Activated CD8-positive, alpha-beta memory T cell treated with anti-CD3 and anti-CD28 coated beads for 4 hours (primary cell): ENCODE data around the gene SCAF8.
"Not testable (repeated sequence)": the region's sequence is repeated elsewhere in the genome, so short reads cannot be mapped to it uniquely, and the experiment has no call there.

Source experiments
- DNase-seq, 2 donors: peaks; one replicate each; pipeline ENCODE4 v3.0.0-alpha.2; 2020; ENCODE audit warnings: low read depth in 2 of 2

The SCAF8 gene

GRCh38 chr6:154736618-154737259, 3.5 kb downstream of the SCAF8 start:
- DNase-seq = no peak

- DNase-seq = no peak
Measured at GRCh38 chr6:154737424-154737823, 4.2 kb downstream of the SCAF8 start.

GRCh38 chr6:154738551-154738961, 5.3 kb downstream of the SCAF8 start:
- no peak for DNase-seq

GRCh38 chr6:154740658-154741057, 7.4 kb downstream of the SCAF8 start:
- DNase-seq = no peak

GRCh38 chr6:154742891-154743290, 9.7 kb downstream of the SCAF8 start:
- DNase-seq = no peak

GRCh38 chr6:154744029-154744745, 11.0 kb downstream of the SCAF8 start:
- not testable (repeated sequence) for DNase-seq

- DNase-seq = no peak
Measured at GRCh38 chr6:154745243-154745642, 12.0 kb downstream of the SCAF8 start.

- no peak for DNase-seq
Measured at GRCh38 chr6:154749341-154749740, 16.1 kb downstream of the SCAF8 start.

- no peak for DNase-seq
Measured at GRCh38 chr6:154751011-154751800, 18.0 kb downstream of the SCAF8 start.

GRCh38 chr6:154752022-154752421, 18.8 kb downstream of the SCAF8 start:
- DNase-seq = no peak

- DNase-seq = no peak
Measured at GRCh38 chr6:154754152-154754551, 20.9 kb downstream of the SCAF8 start.

- no peak for DNase-seq
Measured at GRCh38 chr6:154757352-154758050, 24.3 kb downstream of the SCAF8 start.

- no peak for DNase-seq
Measured at GRCh38 chr6:154758125-154758524, 24.9 kb downstream of the SCAF8 start.

GRCh38 chr6:154763650-154764049, 30.4 kb downstream of the SCAF8 start:
- no peak for DNase-seq

- DNase-seq = no peak
Measured at GRCh38 chr6:154765273-154765672, 32.1 kb downstream of the SCAF8 start.

- no peak for DNase-seq
Measured at GRCh38 chr6:154766288-154766687, 33.1 kb downstream of the SCAF8 start.

GRCh38 chr6:154767003-154767723, 33.9 kb downstream of the SCAF8 start:
- no peak for DNase-seq

GRCh38 chr6:154768280-154768679, 35.1 kb downstream of the SCAF8 start:
- no peak for DNase-seq

GRCh38 chr6:154773610-154774089, 40.4 kb downstream of the SCAF8 start:
- DNase-seq = no peak

GRCh38 chr6:154779157-154779556, 45.9 kb downstream of the SCAF8 start:
- DNase-seq = not testable (repeated sequence)

GRCh38 chr6:154782193-154782592, 49.0 kb downstream of the SCAF8 start:
- no peak for DNase-seq
